Activated CD4-positive, alpha-beta T cell treated with anti-CD3 and anti-CD28 coated beads for 4 hours (primary cell): Measurements from ENCODE around the gene SERPINF2.
"Not testable (repeated sequence)": the region's sequence is repeated elsewhere in the genome, so short reads cannot be mapped to it uniquely, and the experiment has no call there.

Source experiments
- DNase-seq, 2 donors: peaks; one replicate each; pipeline ENCODE4 v3.0.0-alpha.2; 2020

Gene SERPINF2

GRCh38 chr17:1716912-1717695 lies 25.6 kb upstream of the SERPINF2 start:
- peak; percentile 80 to 85 for DNase-seq

GRCh38 chr17:1718362-1719165 lies 24.1 kb upstream of the SERPINF2 start:
- no peak for DNase-seq

DNA sequence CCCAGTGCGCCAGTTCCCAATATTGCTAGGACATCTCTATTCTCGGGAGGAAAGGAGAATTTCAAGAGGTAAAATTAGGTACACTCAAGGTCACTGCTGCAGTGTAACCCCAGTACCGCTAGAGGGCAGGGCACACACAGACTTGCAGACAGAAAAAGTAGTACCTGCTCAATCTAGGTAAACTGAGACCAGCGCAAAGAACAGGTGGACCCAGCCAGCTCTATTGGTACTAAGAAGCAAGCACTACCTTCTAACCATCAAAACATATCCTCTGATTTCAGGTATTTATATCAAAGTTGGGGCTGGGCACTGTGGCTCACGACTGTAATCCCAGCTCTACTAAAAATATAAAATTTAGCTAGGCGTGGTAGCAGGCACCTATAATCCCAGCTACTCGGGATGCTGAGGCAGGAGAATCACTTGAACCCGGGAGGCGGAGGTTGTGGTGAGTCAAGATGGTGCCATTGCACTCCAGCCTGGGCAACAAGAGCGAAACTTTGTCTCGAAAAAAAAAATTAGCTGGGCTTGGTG lies 21.8 kb upstream of the SERPINF2 start:
- peak; percentile 57 to 78 for DNase-seq

DNA sequence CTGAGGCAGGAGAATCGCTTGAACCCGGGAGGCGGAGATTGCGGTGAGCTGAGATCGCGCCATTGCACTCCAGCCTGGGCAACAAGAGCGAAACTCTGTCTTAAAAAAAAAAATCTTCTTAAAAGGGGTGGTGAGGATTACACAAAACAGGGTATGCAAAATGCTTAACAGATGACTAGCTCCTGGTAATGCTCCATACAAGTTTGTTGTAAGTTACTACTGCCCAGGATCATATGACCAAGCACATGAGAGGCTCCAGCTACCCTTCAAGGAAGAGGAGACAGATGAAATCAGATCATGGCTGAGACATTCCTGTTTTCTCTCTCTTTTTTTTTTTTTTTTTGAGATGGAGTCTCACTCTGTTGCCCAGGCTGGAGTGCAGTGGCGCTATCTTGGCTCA lies 20.6 kb upstream of the SERPINF2 start:
- not testable (repeated sequence) for DNase-seq

DNA sequence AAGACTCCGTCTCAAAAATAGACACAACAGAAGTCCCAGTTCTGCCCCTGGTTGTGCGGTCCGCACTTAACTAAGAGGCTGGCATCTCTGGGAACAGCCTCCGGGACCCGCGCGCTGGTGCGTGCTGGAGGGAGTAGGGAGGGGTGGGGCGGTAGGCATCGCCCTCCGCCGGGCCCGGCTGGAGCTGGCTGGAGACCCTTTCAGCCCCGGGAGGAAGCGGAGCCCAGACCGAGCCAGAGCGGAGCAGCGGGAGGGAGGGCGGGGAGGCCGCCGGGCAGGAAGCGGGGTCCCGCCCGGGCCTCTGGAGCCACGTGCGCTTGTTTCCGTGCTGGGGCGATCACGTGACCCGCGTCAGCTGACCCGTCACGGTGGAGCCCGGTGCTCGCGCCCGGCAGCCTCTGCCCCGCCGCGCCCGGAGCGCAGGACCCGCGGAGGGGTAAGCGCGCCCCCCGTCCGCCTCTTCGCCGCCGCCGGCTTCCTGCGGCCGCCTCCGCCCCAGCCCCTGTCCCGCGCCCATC lies 18.3 kb upstream of the SERPINF2 start, which contains the start of gene WDR81:
Gene WDR81, plus strand, starts transcription at position 354 of the 518 bp plus-strand sequence. CDS start 256 bp downstream, outside the sequence.
- DNase-seq = peak; percentile 81 to 87

GRCh38 chr17:1724869-1725641 lies 17.6 kb upstream of the SERPINF2 start:
- DNase-seq = no peak

DNA sequence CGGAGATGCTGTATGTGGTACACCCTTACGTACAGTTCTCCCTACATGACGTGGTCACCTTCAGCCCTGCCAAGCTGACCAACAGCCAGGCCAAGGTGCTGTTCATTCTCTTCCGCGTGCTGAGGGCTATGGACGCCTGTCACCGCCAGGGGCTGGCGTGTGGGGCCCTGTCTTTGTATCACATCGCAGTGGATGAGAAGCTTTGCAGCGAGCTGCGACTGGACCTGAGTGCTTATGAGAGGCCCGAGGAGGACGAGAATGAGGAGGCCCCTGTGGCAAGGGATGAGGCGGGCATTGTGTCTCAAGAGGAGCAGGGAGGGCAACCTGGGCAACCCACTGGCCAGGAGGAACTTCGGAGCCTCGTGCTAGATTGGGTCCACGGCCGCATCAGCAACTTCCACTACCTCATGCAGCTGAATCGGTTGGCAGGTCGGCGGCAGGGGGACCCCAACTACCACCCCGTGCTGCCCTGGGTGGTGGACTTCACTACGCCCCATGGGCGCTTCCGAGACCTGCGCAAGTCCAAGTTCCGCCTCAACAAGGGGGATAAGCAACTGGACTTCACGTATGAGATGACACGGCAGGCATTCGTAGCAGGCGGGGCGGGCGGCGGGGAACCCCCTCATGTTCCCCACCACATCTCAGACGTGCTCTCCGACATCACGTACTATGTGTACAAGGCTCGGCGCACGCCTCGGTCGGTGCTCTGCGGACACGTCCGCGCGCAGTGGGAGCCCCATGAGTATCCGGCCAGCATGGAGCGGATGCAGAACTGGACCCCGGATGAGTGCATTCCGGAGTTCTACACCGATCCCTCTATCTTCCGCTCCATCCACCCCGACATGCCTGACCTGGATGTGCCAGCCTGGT lies 16.8 kb upstream of the SERPINF2 start:
- DNase-seq = no peak

DNA sequence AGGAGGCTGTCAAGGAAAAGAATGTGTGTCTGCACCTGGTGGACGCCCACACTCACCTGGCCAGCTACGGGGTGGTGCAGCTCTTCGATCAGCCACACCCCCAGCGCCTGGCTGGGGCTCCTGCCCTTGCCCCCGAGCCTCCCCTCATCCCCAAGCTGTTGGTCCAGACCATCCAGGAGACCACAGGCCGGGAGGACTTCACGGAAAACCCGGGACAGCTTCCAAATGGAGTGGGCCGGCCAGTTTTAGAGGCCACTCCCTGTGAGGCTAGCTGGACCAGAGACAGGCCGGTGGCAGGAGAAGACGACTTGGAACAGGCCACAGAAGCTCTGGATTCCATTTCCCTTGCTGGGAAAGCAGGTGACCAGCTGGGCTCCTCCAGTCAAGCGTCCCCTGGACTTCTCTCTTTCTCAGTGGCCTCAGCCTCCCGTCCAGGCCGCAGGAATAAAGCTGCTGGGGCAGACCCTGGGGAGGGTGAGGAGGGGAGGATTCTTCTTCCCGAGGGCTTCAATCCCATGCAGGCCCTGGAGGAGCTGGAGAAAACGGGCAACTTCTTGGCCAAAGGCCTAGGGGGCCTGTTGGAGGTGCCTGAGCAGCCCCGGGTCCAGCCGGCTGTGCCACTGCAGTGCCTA lies 15.9 kb upstream of the SERPINF2 start:
- DNase-seq = no peak

- DNase-seq = no peak
Observed at GRCh38 chr17:1727258-1727789, 15.3 kb upstream of the SERPINF2 start.

- DNase-seq = no peak
Observed at GRCh38 chr17:1727876-1728630, 14.6 kb upstream of the SERPINF2 start.

GRCh38 chr17:1729966-1730325 lies 12.7 kb upstream of the SERPINF2 start:
- no peak for DNase-seq

- DNase-seq = no peak
Observed at GRCh38 chr17:1730326-1731193, 12.1 kb upstream of the SERPINF2 start.

DNA sequence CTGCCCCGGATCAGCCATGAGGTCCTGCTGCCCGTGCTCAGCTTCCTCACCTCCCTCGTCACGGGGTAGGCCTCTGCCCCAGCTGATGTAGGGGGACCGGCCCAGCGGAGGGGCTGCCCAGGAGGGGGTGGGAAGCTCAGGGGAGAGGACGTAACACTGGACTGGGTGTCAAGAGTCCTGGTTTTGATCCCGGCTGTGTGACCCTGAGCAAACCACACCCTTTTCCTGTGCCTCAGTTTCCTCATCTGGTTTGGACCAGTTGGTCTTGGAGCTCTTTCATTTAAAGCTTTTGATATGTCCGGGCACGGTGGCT lies 11.5 kb upstream of the SERPINF2 start:
- no peak for DNase-seq

GRCh38 chr17:1732241-1732832 lies 10.3 kb upstream of the SERPINF2 start:
- no peak for DNase-seq

DNA sequence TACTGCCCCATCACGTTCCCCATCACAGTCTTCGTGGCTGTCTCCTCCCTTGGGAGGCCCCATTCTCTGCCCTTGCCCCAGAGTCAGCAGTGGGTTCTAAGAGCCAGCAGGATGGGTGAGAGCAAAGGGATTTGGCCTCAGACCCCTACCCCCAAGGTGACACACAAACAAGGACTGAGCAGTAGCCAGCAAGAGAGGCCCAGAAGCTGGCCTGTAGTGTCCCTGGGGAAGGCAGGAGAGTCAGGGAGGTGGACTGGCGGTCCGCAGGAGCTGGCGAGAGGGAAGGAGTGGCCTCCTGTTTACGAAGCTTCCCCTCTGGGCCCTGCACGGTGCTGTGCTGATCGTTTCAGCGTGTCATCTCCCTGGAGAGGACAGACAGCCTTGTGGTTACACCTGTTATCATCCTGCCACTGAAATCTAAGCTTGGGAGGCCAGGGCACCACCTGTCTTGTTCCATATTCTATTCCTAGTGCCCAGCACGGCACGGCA lies 9.8 kb upstream of the SERPINF2 start:
- DNase-seq = no peak

GRCh38 chr17:1733759-1734158 lies 8.9 kb upstream of the SERPINF2 start:
- no peak for DNase-seq

DNA sequence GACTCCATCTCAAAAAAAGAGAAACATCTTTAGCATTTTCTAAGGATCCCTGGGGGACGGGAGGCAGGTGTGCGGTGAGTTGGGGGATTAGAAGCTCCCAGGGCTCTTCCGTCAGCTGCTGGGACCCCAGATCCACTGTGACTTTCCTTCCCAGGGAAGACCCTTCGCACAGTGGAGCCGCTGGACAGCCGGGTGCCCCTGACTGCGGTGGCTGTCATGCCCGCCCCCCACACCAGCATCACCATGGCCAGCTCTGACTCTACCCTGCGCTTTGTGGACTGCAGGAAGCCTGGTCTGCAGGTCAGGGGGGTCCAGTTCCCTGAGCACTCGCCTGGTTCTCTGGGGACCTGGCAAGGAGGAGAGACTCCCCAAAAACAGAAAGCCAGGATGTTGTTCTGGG lies 7.3 kb upstream of the SERPINF2 start:
- DNase-seq = no peak

- DNase-seq = no peak
Observed at GRCh38 chr17:1735834-1736347, 6.8 kb upstream of the SERPINF2 start.
